ENCODE data around the gene SAP30BP. TPM values are rescaled to one million over a fixed set of nuclear protein-coding genes. Genes with fewer than 3 reads are reported as not detected.
"Not testable (repeated sequence)": the region's sequence is repeated elsewhere in the genome, so short reads cannot be mapped to it uniquely, and the experiment has no call there.

Gene SAP30BP
- total RNA-seq, 1 donor from 2014 or later: 47.4 TPM

DNA sequence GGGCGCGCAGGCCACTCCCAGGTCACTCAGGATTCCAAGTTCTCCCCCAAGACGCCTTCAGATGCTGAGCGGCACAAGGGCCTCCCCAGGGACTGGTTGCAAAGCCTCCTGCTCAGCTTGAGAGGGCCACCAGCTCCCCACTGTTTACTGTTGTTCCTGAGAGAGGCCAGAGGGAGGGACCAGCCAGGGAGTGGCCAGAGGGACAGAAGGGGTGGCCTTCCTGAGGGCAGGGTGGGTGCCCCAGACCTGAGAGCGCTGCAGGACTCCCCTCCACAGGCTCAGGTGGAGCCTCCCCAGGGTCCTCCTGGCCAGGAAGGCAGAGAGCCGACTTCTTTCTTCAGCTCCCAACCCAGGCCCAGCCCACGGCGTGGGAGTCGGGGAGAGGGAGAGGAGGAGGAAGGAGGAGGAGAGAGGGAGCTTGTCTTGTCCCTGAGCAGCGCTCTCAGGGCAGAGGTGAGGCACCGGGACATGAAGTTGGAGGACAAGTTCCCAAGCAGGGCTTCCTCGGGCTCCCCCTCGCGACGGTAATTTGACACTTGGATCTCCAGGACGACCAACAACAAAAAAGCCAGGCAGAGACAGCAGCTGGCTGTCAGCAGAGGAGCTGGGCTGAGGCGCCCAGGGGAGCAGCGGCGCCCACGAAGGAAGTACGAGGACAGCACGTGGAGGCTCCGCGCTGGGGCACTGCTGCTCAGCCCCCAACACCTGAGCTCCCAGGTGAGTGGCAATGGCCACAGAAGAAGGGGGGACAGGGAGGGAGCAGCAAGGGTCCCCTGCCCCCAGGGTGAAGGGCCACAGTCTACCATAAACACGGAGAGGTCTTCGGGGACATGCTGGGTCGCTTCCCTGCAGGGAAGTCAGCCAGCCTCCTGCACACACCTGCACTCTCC lies 33.4 kb upstream of the SAP30BP start:
- peak; percentile 98 for DNase-seq (ENCODE audit: low read depth)

- no peak for DNase-seq (ENCODE audit: low read depth)
Observed at GRCh38 chr17:75634376-75634740, 32.8 kb upstream of the SAP30BP start.

DNA sequence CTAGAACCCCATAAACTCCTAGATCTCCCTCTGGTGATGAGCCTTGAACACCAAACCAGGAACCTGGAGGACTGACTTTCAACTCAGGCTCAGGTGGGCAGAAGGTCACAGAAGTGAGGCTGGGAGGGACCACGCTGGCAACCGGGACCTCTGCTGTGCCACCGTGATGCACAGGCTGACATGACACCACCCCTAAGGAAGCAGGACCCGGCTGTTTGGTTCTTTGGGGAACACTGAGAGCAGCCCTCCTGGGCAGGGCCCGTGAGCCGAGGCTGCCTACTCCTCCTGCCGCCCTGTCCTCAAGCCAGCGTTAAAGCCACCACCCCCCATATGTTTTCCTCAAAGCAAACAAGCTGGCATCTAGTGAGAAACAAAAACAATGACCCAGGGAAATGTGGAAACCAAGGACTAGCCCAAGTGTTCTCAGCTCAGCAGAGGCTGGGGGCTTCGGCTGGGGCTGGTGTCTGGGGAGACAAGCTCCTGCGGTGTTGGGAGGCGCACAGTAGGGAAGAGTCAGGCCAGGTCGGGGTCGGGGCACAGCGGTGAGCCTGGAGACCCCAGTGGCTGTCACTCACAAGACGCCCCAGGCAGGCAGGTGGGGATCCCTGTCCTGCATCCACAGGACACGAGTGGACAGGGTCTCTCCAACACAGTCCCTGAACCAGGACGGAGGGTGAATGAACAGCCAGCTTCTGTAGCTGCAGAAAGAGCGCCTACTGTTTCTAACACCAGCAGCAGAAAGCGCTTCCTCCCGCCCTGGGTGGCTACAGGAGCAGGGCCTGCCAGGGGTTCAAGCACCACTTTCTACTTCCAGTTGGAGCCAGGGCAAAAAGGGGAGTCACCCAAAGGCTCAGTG lies 32.2 kb upstream of the SAP30BP start:
- DNase-seq (ENCODE audit: low read depth): no peak

DNA sequence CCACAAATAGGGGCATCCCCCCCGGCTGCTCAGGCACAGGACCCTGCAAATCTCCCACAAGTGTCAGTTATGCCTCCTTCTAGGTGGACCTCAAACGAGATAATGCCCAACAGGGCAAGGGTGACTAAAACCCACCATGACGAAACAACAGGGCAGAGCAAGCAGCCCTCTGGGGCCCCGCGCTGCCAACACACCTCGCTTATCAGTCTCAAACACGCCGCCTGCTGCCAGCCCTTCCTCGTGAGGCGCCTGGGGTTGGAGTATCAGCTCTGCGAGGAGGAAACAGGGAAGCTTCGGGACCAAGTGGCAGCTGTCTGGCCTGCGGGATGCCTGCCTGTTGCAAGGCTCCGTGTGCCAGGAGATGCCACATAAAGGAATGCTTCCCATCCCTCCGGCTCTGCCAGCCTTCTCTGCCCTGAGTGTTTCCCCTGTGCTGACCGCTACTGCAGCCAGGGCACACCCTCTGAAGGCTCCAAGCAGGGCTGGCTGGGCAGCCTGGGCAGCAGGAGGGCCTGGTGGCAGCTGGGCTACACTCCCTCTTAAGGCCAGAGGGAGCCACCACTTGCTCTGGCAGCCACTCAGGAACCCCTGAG lies 31.4 kb upstream of the SAP30BP start:
- peak; percentile 93 for DNase-seq (ENCODE audit: low read depth)

DNA sequence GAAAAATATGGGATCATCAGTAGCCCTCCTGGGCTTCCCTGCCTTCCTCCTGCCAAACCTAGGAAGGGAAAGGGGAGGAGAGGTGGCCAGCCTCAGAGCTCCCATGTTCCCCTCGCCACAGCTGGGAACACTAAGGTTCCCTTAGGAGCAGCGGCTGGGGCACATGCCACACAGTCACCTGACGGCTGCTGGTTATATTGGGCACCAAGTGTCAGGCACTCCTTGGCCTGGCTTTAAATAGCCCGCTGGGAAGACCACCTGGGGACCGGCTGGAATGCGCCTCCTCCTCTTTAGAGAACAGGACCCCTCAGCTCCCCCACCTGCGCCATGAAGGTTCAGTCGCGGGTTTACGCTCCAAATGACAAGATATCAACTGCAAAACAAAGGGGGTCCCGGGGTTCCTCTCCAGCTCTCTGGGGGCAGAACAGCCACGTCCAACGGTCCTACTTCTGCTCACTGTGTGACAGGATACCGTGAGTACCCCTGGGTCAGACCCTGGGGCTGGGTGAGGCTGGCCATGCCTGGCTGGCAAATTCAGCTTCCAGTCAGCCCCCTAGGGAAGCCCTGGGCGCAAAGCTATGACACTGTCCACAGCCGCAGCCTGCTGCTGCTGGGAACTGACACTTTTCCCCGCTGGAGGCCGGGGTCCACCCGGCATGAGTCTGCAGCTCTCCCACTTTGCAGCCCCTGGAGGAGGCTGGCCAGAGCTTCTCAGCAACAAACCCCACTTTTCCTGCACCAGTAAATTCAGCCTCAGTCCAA lies 30.6 kb upstream of the SAP30BP start:
- peak; percentile 60 for DNase-seq (ENCODE audit: low read depth)

GRCh38 chr17:75637143-75637538 lies 30.0 kb upstream of the SAP30BP start:
- DNase-seq (ENCODE audit: low read depth): no peak

GRCh38 chr17:75637551-75637950 lies 29.6 kb upstream of the SAP30BP start:
- DNase-seq (ENCODE audit: low read depth): no peak

DNA sequence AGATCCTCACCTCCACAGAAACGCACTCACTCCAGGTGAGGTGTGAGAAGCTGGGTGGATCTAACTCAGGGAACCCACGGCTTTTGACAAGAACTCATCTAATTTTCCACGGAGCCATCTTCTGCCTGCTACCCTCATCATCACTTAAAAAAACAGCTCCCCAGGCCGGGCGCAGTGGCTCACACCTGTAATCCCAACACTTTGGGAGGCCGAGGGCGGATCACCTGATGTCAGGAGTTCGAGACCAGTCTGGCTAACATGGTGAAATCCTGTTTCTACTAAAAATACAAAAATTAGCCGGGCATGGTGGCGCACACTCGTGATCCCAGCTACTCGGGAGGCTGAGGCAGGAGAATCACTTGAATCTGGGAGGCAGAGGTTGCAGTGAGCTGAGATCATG lies 29.1 kb upstream of the SAP30BP start:
- DNase-seq (ENCODE audit: low read depth): not testable (repeated sequence)

DNA sequence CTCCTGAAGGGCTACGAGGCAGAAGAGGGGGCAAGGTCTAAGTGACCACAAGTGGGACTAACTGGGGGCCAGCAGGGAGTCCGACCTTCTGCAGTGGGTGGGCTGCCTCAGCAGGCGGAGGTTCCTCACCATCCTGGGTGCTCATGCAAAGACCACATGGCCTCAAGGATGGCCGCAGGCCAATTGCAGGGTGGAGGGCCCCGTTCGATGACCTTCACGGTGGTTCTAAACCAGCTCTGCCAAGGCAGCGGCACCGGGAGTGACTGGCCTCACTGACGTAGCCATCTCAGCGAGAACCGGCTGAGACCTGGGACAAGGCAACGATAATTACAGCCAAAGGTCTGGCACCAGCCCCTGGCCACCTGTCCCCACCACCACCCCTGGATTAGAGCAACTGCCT lies 28.2 kb upstream of the SAP30BP start:
- no peak for DNase-seq (ENCODE audit: low read depth)

GRCh38 chr17:75639327-75639726 lies 27.8 kb upstream of the SAP30BP start:
- DNase-seq (ENCODE audit: low read depth): no peak

- DNase-seq (ENCODE audit: low read depth): no peak
Observed at GRCh38 chr17:75639771-75640555, 27.2 kb upstream of the SAP30BP start.

- no peak for DNase-seq (ENCODE audit: low read depth)
Observed at GRCh38 chr17:75640556-75641119, 26.5 kb upstream of the SAP30BP start.

DNA sequence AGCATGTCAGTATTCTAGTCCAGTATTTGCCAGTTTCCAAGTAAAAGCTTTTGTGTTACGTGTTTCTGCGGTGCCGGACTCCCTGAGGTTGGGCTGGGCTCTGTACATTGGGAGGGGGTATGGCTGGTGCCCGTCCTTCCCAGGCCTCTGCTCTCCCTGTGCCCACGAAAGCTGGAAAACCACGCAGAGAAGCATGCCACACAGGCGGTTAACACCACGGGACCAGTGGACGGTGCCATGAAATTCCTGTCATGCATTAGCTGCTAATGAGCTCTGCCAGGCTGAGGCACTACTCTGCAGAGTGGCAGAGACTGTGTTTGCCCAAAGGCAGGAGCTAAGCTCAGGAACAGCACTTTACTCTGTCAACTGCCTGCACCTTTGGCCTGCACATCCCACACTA lies 25.8 kb upstream of the SAP30BP start:
- DNase-seq (ENCODE audit: low read depth): peak; percentile 61

GRCh38 chr17:75642182-75642783 lies 24.9 kb upstream of the SAP30BP start:
- no peak for DNase-seq (ENCODE audit: low read depth)

DNA sequence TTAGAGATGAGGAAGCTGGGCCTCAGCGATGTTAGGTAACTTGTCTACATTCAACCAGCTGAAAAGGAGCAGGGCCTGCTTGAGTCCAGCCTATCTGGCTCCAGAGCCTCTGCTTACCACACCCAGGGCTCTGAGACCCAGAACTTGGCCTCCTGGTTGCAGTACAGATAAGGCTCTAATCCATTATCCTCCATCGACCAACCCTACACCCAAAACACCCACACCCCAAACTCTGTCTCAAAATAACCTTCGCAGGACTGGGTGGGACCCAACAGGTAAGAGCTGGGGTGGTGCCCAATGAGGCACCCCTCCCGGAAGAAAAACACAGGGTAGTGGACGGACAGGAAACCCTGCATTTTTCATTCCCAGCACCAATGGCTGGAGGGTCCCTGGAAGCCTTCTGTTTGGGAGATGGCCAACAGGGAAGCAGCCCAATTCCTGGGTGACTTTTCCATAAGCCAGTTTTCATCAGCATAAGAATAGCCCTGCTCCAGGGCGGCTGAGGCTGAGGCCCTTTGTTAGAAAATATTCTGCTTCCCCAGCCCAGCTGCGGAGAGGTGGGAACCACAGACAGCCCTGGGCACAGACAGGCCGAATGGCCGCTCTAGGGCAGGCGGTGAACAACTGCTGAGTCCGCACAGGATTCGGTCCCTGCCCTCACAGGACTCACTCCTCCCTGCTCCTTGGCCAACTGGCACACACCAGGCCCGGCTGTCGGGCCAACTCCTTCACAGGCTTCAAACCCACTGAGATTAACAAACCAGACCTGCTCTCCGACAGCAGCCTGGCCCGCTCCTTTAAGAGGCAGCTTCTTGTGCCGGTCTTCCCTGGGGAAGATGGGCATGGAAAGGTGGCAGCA lies 24.1 kb upstream of the SAP30BP start:
- DNase-seq (ENCODE audit: low read depth): peak; percentile 27

DNA sequence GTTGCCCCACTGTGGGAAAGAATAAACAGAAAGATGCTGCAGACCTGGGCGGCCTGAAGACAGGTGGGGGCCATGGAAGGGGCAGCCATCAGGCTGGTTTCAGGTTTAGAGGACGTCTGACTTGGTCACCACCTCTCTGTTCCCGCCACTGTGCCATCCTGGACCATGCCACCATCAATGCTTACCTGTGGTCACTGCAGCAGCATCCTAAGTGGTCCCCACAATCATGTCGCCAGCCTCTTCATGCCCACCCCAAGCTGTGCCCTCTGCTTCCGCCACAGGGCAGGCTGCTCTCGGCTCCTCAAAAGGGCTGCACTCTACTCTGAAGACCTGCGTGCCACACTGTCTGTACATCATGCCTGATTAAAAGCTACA lies 23.5 kb upstream of the SAP30BP start:
- DNase-seq (ENCODE audit: low read depth): no peak

GRCh38 chr17:75645501-75645888 lies 21.6 kb upstream of the SAP30BP start:
- no peak for DNase-seq (ENCODE audit: low read depth)

DNA sequence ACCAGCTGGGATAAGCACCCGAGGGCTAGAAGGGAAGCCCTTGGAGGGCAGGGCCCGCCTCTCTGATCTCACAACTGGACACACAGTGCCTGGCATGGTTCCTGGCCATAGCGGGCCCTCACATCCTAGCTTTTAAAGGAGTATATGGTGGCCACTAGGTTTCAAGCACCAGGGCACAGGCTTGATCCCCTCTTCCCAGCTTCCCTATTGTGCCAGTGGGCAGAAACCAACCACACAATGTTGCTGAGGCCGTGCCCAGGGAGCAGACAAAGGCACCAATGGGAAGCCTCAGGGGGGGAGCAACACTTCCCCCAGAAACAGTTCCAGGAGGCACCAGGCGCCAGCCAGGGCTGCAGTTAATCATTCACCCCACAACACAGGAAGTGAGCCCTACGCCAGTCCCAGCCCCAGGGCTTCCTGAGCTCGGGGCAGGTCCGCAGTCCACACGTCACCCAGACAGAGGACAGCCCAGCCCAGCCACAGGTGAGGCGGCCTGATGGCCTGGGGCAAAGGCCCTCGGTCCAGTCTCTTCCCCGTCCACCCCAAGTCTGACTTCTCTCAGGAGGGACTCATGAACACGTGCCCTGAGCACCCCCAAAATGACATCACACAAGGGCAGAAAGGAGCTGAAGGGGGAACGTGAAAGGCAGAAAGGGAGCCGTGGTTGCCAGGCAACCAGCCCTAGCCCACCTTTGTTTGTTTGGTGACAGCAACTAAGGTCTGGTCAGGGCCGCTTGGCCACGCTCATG lies 21.1 kb upstream of the SAP30BP start:
- DNase-seq (ENCODE audit: low read depth): no peak
